ENCODE results near the gene BOD1.

DNA sequence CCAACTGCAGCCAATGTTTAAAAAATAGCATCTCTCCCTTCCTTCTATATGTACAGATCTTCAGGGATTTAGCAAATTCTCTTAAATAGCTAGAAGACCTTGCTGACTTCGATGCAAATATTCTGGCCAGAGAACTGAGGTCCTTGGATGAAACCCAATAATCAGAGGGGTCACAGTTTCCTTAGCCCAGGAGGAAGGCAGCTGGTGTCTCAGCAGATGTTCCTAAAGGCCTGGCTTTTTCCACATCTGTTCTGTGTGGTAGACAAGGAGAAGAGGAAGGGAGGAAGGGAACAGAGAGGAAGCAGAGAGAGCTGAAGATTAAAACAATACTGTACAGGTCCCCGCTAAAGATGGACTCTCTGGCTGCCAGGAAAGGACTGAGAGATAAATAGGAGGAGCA, 33.1 kb downstream of the BOD1 start:
- no peak for TF ChIP-seq CTCF (IDR thresholded peaks at IDR 0.05)
- no peak for TF ChIP-seq POLR2A (IDR thresholded peaks at IDR 0.05)

Measured in testis (tissue), 2 donors.